Osteoblast (primary cell): ENCODE data around the gene MTA2. TPM values are rescaled to one million over a fixed set of nuclear protein-coding genes. Genes with fewer than 3 reads are reported as not detected.

Experiments used
- DNase-seq: peaks from one replicate; pipeline ENCODE4 v3.0.0; 2011; ENCODE audit warnings: low spot score, mixed read lengths; ENCODE audit not compliant: insufficient read length; ENCODE audit errors: missing footprints
- H2AFZ ChIP-seq: 2 replicates; pipeline ENCODE4 v1.6.0; 2011; ENCODE audit warnings: mild to moderate bottlenecking, low read length
- H3K27ac ChIP-seq: 2 replicates; pipeline ENCODE4 v1.5.1; 2011; ENCODE audit warnings: mild to moderate bottlenecking, low read depth, low read length, moderate library complexity
- H3K27me3 ChIP-seq: 2 replicates; pipeline ENCODE4 v1.6.0; 2012; ENCODE audit warnings: mild to moderate bottlenecking, control low read depth, inconsistent platforms, low read length, moderate library complexity; ENCODE audit not compliant: insufficient read depth
- H3K36me3 ChIP-seq: 2 replicates; pipeline ENCODE4 v1.5.1; 2011; ENCODE audit warnings: mild to moderate bottlenecking, low read length, control low read depth, moderate library complexity; ENCODE audit not compliant: insufficient read depth
- H3K4me1 ChIP-seq: 2 replicates; pipeline ENCODE4 v1.5.1; 2011; ENCODE audit warnings: mild to moderate bottlenecking, low read length, control low read depth, moderate library complexity; ENCODE audit not compliant: insufficient read depth
- H3K4me2 ChIP-seq: 2 replicates; pipeline ENCODE4 v1.6.0; 2011; ENCODE audit warnings: mild to moderate bottlenecking, low read length; ENCODE audit not compliant: insufficient read depth
- H3K4me3 ChIP-seq: fragments of 200-600 bp; sonication (generic); 3 replicates; pipeline ENCODE4 v1.5.1; 2012; ENCODE audit warnings: mild to moderate bottlenecking, low read length, inconsistent platforms; ENCODE audit not compliant: insufficient read depth
- H3K79me2 ChIP-seq: 2 replicates; pipeline ENCODE4 v1.6.0; 2012; ENCODE audit warnings: mild to moderate bottlenecking, low read length, control low read depth, inconsistent platforms; ENCODE audit not compliant: insufficient read depth
- H3K9me3 ChIP-seq: 2 replicates; pipeline ENCODE4 v1.5.1; 2011; ENCODE audit warnings: low read depth, low read length, control low read depth
- H4K20me1 ChIP-seq: 2 replicates; pipeline ENCODE4 v1.6.0; 2012; ENCODE audit warnings: mild to moderate bottlenecking, low read length, control low read depth; ENCODE audit not compliant: insufficient read depth
- CTCF ChIP-seq: IDR thresholded peaks from 2 replicates; pipeline ENCODE4 v1.5.1; 2011; ENCODE audit warnings: mild to moderate bottlenecking, low read depth, low read length, moderate library complexity; ENCODE audit errors: extremely low read depth
- total RNA-seq: library from RNA; depleted of rRNA; stranded (reverse); fragments of >200 nt; gene quantifications from 2 replicates; pipeline ENCODE4 v1.2.3, GENCODE V29; 2012

The MTA2 gene
- total RNA-seq, 1 donor, result 102 TPM

DNA sequence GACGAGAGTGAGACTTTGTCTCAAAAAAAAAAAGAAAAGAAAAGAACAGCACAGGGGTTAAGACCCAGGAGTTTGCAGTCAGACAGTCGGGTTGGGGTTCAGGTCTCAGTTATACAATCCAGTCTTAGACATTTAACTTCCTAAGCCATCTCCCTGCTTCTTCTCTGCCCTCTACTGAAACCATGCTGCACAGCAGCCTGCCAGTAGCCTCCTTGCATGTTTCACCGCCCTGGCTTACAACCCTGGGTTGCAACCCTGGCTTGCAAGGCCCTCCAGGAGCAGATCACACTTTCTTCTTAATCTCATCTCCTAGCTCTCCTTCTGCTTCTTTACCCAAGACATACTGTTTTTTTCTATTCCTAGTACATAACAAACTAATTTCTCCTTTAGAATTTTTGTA lies 26.0 kb upstream of the MTA2 start:
- no peak overlapping the region for H3K4me2 ChIP-seq
- no peaks in the 10 kb centered on the region for H4K20me1 ChIP-seq
- peak; percentile 26 for DNase-seq
- no peak overlapping the region for H3K27ac ChIP-seq
- no peak for TF ChIP-seq CTCF
- H3K36me3 ChIP-seq, result peaks cover 77% of the 10 kb centered on the region
- H3K4me3 ChIP-seq, result no peak overlapping the region
- no peaks in the 10 kb centered on the region for H3K4me1 ChIP-seq
- no peaks in the 10 kb centered on the region for H3K27me3 ChIP-seq
- H3K79me2 ChIP-seq, result no peaks in the 10 kb centered on the region
- no peak overlapping the region for H2AFZ ChIP-seq
- no peaks in the 10 kb centered on the region for H3K9me3 ChIP-seq

DNA sequence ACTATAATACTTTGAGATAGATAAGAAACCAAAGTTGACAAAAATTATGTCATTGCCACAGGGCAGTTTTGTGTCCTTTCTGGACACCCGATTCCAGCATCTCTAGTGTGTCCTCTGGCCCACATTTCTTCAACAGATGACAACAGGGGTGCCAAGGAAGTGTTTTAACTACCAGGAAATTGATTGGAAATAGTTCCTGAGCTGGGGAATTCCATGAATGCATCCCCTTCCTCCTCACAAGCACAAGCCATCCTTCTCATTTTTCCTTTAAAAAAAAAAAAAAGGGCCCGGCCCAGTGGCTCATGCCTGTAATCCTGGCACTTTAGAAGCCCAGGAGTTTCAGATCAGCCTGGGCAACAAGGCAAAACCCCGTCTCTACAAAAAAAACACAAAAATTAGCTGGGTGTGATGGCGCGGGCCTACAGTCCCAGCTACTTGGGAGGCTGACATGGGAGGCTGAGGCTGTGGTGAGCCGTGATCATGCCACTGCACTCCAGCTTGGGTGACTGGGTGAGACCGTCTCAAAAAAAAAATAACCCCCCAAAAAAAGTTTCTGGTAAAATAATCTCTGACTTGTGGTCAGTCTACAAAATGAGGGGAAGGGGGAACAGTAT lies 20.9 kb upstream of the MTA2 start:
- no peak for TF ChIP-seq CTCF
- Histone ChIP-seq H3K27ac (peak overlapping the region; percentile 84), H3K79me2 (peaks cover 15% of the 10 kb centered on the region), H3K9me3 (no peaks in the 10 kb centered on the region), H3K4me3 (peak overlapping the region; percentile 88), H3K4me2 (peak overlapping the region; percentile 92), H2AFZ (peak overlapping the region; percentile 86), H4K20me1 (no peaks in the 10 kb centered on the region), H3K36me3 (peaks cover 32% of the 10 kb centered on the region), H3K27me3 (no peaks in the 10 kb centered on the region), H3K4me1 (peaks cover 14% of the 10 kb centered on the region)
- DNase-seq, result peak; percentile 34

DNA sequence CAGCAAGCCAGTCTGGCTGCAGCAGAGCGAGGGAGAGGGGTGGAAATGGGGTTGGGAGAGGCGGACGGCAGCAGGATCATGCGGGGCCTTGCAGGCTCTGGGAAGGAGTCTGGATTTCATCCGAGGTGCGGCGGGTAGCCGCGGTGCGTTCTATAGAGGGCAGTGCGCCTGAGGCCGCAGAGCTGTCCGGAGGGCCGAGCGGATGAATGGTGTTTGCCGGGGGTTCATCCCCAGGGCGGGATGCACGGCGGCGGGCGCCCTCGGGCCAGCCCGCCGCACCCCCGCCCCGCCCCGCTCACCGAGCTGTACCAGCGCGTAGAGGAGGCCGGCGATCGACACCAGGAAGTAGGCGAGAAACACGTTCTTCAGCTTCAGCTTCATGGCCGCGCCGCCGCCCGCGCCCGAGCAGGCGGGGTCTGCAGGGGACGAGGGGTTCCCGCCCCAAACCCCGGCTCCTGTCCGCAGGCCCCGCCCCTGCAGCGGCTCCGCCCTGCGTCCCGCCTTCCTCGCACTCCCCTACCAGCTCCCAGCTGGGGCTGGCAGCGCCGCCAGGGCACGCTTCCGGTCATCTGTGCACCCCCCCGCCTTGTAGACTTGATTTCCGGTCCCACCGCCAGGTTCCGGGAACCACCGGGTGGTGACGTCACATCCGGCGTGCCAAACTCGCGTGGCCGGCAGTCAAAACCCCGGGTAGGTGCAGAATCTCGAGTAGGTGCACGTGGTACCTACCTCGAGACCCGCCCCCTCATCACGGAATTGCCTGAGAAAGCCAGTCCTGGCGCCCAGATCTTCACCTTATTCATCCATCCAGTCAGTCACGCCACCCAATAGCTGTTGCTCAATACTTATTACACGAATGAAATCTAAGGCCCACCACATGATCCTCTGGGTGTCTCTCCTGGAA lies 20.2 kb upstream of the MTA2 start, which contains the start of gene B3GAT3:
B3GAT3 (minus strand) TSS at position 420 of the 904 bp plus-strand sequence; CDS start at position 381, 39 bp downstream.
- H3K4me3 ChIP-seq, result peak within 1 kb of the TSS; percentile 88
- H3K79me2 ChIP-seq, result peaks cover 15% of the 10 kb centered on the region
- no peaks in the 10 kb centered on the region for H3K27me3 ChIP-seq
- H3K27ac ChIP-seq, result peak within 1 kb of the TSS; percentile 84
- H3K9me3 ChIP-seq, result no peaks in the 10 kb centered on the region
- peaks cover 14% of the 10 kb centered on the region for H3K4me1 ChIP-seq
- DNase-seq, result peak; percentile 100
- no peak for TF ChIP-seq CTCF
- peaks cover 31% of the 10 kb centered on the region for H3K36me3 ChIP-seq
- H4K20me1 ChIP-seq, result no peaks in the 10 kb centered on the region
- H3K4me2 ChIP-seq, result peak within 1 kb of the TSS; percentile 92
- H2AFZ ChIP-seq, result peak within 1 kb of the TSS; percentile 86
